HTR-8/SVneo (cell line): Measurements from ENCODE around the gene KCNT2.

Experiments
- DNase-seq: peaks from one replicate; pipeline ENCODE4 v3.0.0; 2011; ENCODE audit warnings: low spot score, mixed read lengths; ENCODE audit not compliant: insufficient read length
- FAIRE-seq: peaks from 2 replicates; lab custom pipeline; 2011; peaks lifted over from hg19 to GRCh38; lab: Jason Lieb, UNC

KCNT2 gene

GRCh38 chr1:196594700-196595099 is 13.5 kb downstream of the KCNT2 start:
- FAIRE-seq (no peak), DNase-seq (no peak)

DNA sequence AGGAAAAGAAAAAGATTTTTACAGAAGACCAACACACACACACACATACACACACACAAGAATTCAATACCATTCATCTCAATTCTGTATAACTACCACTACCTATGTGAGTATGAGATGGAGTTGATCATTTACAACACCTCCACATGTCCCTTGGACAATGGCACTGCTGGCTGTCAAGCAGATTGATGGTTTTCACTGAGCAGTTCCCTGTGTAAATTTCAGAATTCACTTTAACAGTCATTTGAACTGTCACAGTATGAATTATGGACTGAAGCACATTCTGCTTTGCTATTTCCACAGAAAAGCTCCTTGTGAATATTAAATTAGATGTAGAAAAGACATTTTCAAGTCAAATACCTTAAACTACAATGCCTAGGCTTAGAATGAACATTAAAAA is 14.3 kb downstream of the KCNT2 start:
- no peak for DNase-seq

GRCh38 chr1:196590959-196591358 is 17.3 kb downstream of the KCNT2 start:
- no peak for FAIRE-seq
- no peak for DNase-seq

More for the DNA sequence above, 14.3 kb downstream of the KCNT2 start:
- no peak for FAIRE-seq

DNA sequence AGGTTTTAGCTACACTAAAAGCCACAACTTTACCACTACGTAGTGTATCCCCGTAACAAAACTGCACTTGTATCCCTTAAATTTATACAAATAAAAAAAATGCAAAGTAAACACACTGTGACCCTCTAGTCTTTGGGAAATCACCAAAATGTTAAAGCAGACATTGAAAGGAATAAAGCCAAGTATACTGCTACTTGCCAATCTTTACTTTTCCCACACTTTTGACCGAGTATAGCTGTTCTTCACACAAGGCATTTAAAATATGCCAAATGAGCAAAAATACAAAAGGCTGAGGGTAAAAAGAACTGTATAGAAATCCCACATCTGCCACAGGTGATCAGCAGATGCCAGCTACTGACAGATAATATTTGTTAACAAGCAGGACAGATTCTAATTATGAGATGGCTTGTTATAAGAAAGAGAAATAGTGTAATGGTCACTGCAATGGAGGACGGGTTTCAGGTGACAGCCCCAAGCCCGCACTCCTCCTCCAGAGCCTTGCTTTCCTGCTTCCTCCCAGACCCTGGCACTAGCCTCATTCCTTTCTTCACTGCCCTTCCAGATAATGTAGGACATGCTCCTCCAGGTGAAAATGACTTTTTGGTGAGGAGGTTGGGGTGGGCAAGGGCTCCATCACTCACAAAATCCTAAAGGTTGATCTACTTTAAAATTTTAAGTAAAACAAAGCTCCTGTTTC is 18.1 kb downstream of the KCNT2 start:
- FAIRE-seq (no peak), DNase-seq (no peak)

DNA sequence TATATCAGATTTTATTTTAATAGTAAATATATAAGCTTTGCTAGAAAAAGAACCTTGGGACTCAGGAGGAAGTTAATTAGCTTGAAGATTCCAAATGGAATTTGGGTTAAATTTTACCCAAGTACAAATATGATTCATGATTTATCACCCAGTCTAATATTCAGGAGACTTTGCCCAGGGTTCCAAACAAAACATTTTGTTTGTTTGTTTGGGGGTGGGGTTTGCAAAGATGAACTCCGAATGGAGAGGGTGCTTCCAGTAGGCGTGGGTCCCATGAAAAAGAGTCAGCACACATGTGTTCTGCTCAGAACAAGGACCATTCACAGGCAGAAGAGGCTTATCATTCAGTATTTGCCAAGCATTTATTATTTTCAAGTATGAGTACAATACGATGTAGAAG is 23.5 kb downstream of the KCNT2 start:
- DNase-seq (no peak), FAIRE-seq (no peak)

DNA sequence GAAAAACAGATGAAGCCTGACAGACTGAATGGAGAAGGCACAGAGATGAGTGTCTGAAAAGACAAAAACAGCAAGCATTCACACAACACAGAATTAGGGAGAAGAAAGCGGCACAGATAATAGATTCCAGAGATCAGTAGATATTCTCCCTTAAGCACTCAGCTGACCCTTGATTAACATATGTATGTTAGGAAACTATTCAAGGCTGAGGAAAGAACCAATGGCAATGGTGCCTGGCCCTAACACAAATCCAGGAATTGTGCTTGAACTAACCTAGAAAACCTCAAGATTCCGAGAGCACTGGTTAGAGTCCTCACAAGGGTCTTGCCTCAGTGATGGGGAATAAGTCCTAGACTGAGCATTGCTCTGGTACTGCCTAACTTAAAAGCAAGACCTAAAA is 30.9 kb downstream of the KCNT2 start:
- DNase-seq = no peak
- FAIRE-seq = no peak

GRCh38 chr1:196573226-196573625 is 35.0 kb downstream of the KCNT2 start:
- no peak for FAIRE-seq
- DNase-seq = no peak

DNA sequence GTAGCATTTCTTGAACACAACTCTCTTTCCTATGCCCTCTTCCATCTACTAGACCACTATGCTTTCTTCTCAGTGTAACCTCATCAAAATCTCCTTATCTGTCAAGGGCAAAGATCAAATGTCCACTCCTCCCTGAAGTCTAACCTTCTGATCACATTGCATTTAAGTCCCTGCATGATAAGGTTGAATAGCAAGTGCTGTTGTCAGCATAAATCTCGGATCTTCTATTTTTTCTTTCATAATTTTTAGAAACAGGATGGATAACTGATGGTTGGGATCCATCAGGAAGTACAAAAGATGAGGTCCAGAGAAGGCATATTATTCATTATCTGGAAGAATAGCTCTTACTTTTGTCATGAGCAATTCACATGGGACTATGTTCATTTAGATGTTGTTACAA is 41.0 kb downstream of the KCNT2 start:
- DNase-seq = no peak
- no peak for FAIRE-seq

- no peak for FAIRE-seq
- no peak for DNase-seq
Observed at GRCh38 chr1:196563768-196564167, 44.5 kb downstream of the KCNT2 start.

GRCh38 chr1:196559314-196559713 is 48.9 kb downstream of the KCNT2 start:
- FAIRE-seq (no peak), DNase-seq (no peak)

DNA sequence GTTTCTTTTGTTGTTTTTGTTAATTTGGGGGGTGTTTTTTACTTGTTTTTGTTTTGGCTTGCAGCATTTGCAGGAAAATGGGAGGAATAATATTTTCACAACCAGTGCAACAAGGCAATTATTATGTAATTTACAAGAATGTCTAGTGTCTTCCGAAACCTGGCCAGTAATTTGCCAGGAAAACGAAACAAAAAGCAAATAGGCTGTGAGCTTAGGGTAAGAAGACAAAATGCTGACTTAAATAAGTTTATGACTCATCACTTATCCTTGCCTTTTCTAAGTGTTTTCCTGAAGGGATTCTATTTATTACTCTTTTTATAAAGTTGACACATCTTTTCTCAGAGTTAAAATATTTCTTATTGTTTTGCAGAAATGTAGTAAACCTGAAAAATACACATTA is 49.8 kb downstream of the KCNT2 start:
- FAIRE-seq (no peak), DNase-seq (peak; percentile 15)

DNA sequence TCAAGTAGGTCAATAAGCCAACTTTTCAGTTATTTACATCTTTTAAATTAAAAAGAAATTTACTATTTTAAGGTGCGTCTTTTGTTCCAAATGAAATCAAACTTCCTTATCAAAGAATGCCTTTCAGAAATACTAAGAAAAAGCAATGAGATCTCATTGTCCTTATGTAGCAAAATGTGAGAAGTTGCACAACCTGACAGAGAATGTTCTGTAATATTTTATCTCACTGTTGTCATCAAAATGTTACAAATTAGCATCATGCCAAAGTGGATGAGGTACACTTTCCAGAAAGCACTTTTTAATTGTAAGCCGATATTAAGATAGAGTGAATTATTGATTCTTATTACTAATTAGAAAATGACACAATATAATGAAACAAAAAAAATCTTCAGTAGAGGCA is 50.4 kb downstream of the KCNT2 start:
- DNase-seq (no peak), FAIRE-seq (no peak)

DNA sequence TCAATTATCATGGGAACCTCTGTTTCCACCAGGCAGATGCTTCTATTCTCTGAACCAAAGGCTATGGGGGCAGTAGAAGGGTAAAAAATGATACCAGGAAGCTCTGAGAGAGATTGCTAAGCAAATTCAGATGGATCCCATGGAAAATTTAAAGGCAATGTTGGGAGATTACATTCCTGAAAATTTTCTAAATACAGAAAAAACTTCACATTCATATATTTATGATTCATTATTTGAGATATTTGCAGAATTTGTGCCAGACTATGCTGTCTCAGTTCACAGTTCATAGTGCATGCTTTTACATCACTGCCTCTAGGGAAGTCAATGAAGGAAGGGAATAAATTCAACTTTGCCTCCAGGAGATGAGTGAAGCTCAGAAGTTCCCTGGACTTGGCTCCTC is 57.5 kb downstream of the KCNT2 start:
- FAIRE-seq (no peak), DNase-seq (no peak)

DNA sequence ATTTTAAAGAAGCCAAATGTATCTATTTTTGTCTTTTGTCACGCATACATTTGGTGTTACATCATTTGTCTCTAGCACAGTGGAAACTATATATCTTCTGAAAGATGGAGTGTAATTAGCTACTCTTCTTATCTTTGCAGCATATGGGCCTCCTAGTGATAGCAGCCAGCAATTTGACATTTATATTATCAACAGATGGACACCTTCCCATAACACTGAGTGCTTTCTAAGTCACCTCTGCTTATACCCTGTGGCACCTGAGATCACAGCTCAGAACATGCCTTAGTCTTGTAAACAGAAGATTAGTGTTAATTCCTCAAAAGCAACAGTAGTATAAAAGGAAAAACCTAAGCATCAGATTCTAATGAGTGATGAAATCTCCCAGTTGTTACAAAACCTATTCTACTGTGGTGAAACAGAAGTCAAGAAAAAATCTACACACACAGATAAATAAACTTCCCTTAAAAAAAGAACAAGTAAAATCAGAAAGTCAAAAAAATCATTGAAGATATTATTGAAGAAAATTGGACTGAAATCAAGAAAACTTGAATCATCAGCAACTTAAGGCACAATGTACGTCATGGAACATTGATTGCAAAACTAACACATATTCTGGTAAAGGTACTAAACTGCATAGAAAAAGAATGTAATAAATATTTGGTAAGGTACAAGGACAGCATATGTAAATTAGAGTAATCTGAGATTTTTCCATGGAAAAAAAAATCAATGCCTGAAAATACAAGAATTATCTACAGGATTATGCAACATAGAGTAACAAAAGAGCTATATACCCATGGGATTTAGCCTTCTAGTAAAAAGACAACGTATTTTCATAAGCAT is 61.7 kb downstream of the KCNT2 start:
- no peak for FAIRE-seq
- no peak for DNase-seq

DNA sequence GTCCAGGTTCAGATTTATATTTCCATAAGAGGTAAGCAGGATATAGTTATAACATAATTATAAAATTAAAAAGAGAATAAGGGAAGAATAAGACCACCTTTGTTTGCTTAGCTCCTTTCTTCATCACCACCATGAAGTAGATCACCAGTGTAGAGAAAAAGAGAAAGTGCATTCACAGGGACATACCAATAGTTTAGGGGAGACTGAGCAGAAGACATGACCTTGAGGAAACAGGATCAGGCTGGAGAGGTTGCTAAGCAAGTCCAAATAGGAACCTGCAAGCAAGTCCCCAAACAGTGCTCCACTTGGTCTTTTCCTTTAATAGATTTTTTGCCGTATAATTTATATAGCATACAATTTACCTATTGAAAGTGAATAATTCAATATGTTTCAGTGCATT is 63.0 kb downstream of the KCNT2 start:
- FAIRE-seq = no peak

DNA sequence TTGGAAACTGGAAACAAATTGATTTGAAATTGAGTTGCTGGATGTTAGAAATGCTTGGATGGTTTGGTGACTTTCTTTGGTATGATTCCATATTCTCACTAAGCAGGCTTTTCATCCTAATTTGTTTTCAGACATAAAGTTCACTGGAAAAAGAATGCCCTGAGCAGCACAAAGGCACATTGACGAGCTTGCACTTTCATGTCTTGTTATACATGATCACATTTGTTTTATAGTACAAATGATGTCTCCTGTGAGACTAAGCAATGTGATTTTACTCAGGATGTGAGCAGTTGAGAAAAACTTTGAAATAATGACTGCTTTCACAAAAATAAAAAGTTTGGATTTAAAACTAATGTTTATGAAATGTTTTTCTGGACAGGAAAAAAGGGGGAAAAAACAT is 63.6 kb downstream of the KCNT2 start:
- DNase-seq = no peak
- no peak for FAIRE-seq

More for the DNA sequence above, 63.0 kb downstream of the KCNT2 start:
- no peak for DNase-seq

- FAIRE-seq = no peak
- DNase-seq = no peak
Observed at GRCh38 chr1:196543833-196544232, 64.4 kb downstream of the KCNT2 start.

GRCh38 chr1:196538473-196538872 is 69.8 kb downstream of the KCNT2 start:
- FAIRE-seq (no peak), DNase-seq (no peak)

- DNase-seq (no peak), FAIRE-seq (no peak)
Observed at GRCh38 chr1:196535727-196536126, 72.5 kb downstream of the KCNT2 start.

DNA sequence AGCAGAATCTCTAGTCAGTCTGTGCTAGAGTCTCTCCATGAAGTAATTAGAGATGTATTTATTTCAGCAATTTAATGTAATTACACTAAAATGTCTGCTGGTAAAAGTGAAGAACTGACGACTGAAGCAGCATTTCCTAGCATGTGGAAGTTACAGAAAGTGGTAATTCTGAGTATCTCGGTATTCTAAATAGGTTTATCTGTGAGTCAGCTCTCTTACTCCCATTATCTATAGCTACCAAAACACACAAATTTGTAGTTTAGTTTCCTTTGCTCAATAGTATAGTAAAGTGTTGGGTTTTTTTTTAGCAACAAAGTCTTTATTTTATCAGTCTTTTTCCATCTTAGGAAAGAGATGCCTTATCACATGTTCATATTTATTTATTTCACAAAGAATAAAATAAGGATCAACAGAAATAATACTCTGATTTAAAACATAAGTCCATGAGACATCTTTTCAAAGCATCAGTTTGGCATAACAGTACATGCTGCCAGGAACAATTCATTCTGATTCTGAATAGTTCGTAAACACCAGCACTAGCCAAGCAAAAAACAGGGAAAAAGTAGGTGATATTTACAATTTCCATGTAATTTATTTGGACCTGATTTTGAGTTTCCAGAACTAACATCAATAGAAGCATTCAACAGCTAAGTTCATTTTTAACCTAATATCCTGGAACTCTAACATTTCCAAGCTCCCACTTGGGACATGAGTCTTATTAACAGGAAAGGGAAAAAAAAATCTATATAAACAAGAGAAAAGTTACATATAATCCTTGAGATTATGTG is 76.3 kb downstream of the KCNT2 start:
- FAIRE-seq (no peak), DNase-seq (no peak)

DNA sequence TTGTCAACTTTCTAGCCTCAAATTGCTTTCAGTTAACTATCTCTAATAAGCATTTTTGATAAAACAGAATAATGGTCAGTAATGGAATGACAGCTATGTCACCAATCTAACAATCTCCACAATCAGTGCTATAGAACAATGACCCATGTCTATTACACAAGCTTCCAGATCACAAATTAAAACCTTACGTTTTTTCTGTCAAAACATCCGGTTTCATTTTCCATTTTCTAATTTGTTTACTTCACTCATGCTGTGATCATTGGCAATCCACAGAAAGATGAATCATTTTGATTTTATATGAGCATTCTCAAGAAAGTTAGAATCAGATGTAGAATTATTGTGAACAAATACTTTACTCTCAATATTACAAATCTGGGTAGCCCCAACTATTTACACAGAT is 80.3 kb downstream of the KCNT2 start:
- no peak for FAIRE-seq
- DNase-seq = no peak
